KMS-11 (cell line): ENCODE data around the gene ANK3.

Experiments
- H2AFZ ChIP-seq: fragments of 200-600 bp; sonication (generic); 2 replicates; pipeline ENCODE4 v1.6.1; 2016; ENCODE audit warnings: antibody characterized with exemption, mixed run types, low read depth
- H3K27ac ChIP-seq: fragments of 200-600 bp; sonication (generic); 2 replicates; pipeline ENCODE4 v1.6.1; 2016; ENCODE audit warnings: mild to moderate bottlenecking, mixed run types
- H3K27me3 ChIP-seq: fragments of 200-600 bp; sonication (generic); 2 replicates; pipeline ENCODE4 v1.6.1; 2017; ENCODE audit warnings: mild to moderate bottlenecking, low read depth, mixed run types, moderate library complexity; ENCODE audit not compliant: insufficient read depth
- H3K36me3 ChIP-seq: fragments of 200-600 bp; sonication (generic); 2 replicates; pipeline ENCODE4 v1.6.1; 2017; ENCODE audit warnings: mild to moderate bottlenecking, mixed run types; ENCODE audit not compliant: insufficient read depth
- H3K4me1 ChIP-seq: fragments of 200-600 bp; sonication (generic); 2 replicates; pipeline ENCODE4 v1.6.1; 2016; ENCODE audit warnings: mild to moderate bottlenecking, low read depth, mixed run types; ENCODE audit not compliant: poor library complexity, severe bottlenecking
- H3K4me2 ChIP-seq: fragments of 200-600 bp; sonication (generic); 2 replicates; pipeline ENCODE4 v1.7.0; 2016; ENCODE audit warnings: mild to moderate bottlenecking, mixed run types
- H3K4me3 ChIP-seq: fragments of 200-600 bp; sonication (generic); IDR thresholded peaks from 2 replicates; pipeline ENCODE4 v1.6.1; 2017; ENCODE audit warnings: low read depth, low read length, mixed read lengths; ENCODE audit not compliant: insufficient read depth
- H3K79me2 ChIP-seq: fragments of 200-600 bp; sonication (generic); 2 replicates; pipeline ENCODE4 v1.6.1; 2016; ENCODE audit warnings: low read depth, mixed run types; ENCODE audit not compliant: insufficient read depth
- H3K9ac ChIP-seq: fragments of 200-600 bp; sonication (generic); 2 replicates; pipeline ENCODE4 v1.6.1; 2016; ENCODE audit warnings: mild to moderate bottlenecking, mixed run types
- H4K20me1 ChIP-seq: fragments of 200-600 bp; sonication (generic); 2 replicates; pipeline ENCODE4 v1.6.1; 2016; ENCODE audit warnings: mild to moderate bottlenecking, mixed run types; ENCODE audit not compliant: insufficient read depth
- TF ChIP-seq, protein P1 (sequence below): fragments of 200-600 bp; sonication (generic); conservative IDR thresholded peaks from 2 replicates; pipeline ENCODE4 v1.6.1; 2017; ENCODE audit warnings: low read depth, mild to moderate bottlenecking, antibody characterized with exemption, low read length, moderate library complexity, mixed read lengths

Gene ANK3

DNA sequence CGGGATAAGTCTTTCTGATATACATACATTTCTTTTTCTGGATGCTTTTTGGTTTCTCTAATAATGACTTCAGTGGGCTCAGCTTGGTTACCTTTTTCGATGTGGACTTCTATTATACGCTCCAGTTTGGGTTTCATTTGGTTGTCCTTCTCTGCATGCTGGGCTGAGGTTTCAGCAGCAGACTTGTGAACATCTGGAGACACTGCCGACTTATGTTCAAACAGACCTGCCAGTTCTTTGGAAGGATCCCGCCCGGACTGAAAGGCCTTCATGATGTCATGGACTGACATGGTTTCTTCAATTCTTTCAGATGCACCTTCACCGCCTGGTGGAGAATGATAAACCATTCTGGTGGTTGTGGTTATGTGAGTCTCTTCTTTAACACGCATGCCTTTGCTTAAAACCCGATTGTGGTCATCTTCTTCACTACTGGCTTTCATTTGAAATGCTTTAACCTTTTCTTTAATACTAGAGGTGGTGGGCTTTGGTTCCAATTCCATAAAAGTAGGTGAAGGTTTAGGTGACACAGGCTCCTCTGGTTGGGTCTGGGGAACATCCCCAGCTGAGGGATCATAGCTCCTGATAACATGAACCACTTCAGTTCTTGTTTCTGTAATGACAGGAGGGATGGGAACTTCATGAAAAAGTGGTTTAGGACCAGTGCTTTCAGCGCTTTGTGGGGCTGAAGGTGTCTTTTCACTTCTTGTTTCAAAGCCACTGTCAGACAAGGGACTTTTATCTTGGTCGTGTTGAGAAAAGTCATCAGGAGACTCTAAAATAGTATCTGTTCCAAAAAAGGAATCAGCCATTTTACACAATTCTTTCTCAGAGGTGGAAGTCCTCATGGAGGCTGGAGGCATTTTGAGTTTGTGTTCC is 315.7 kb downstream of the ANK3 start:
- no peaks in the 10 kb centered on the region for H3K79me2 ChIP-seq
- no peaks in the 10 kb centered on the region for H4K20me1 ChIP-seq
- H3K27me3 ChIP-seq, result no peaks in the 10 kb centered on the region
- H3K4me3 ChIP-seq, result no peak overlapping the region
- no peaks in the 10 kb centered on the region for H3K4me1 ChIP-seq
- H3K9ac ChIP-seq, result no peak overlapping the region
- H3K36me3 ChIP-seq, result peaks cover 24% of the 10 kb centered on the region
- TF ChIP-seq, protein P1, sequence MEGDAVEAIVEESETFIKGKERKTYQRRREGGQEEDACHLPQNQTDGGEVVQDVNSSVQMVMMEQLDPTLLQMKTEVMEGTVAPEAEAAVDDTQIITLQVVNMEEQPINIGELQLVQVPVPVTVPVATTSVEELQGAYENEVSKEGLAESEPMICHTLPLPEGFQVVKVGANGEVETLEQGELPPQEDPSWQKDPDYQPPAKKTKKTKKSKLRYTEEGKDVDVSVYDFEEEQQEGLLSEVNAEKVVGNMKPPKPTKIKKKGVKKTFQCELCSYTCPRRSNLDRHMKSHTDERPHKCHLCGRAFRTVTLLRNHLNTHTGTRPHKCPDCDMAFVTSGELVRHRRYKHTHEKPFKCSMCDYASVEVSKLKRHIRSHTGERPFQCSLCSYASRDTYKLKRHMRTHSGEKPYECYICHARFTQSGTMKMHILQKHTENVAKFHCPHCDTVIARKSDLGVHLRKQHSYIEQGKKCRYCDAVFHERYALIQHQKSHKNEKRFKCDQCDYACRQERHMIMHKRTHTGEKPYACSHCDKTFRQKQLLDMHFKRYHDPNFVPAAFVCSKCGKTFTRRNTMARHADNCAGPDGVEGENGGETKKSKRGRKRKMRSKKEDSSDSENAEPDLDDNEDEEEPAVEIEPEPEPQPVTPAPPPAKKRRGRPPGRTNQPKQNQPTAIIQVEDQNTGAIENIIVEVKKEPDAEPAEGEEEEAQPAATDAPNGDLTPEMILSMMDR, result no peak
- H2AFZ ChIP-seq, result no peak overlapping the region
- no peak overlapping the region for H3K27ac ChIP-seq
- H3K4me2 ChIP-seq, result no peak overlapping the region

DNA sequence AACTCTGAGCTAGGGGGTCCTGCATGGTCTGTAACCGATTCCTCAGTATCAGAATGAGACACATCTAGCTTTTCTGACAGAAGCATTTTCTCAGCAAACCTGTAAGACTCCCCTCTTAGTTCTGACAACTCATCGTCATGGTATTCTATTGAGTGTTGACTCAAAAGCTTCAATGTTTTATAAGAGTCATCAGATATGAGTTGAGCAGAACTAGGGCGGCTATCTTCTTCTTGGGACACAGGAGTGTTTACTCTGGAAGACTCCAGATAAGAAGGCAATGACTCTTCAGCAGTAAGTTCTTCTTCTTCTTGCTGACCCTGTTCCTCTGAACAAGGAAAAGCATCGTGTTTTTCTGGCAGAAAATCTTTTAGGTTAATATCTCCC is 316.3 kb downstream of the ANK3 start:
- H3K4me2 ChIP-seq, result no peak overlapping the region
- no peaks in the 10 kb centered on the region for H4K20me1 ChIP-seq
- no peaks in the 10 kb centered on the region for H3K79me2 ChIP-seq
- TF ChIP-seq, protein P1, result no peak
- H3K4me1 ChIP-seq, result no peaks in the 10 kb centered on the region
- H2AFZ ChIP-seq, result no peak overlapping the region
- no peak overlapping the region for H3K27ac ChIP-seq
- H3K27me3 ChIP-seq, result no peaks in the 10 kb centered on the region
- H3K4me3 ChIP-seq, result no peak overlapping the region
- no peak overlapping the region for H3K9ac ChIP-seq
- peaks cover 24% of the 10 kb centered on the region for H3K36me3 ChIP-seq

DNA sequence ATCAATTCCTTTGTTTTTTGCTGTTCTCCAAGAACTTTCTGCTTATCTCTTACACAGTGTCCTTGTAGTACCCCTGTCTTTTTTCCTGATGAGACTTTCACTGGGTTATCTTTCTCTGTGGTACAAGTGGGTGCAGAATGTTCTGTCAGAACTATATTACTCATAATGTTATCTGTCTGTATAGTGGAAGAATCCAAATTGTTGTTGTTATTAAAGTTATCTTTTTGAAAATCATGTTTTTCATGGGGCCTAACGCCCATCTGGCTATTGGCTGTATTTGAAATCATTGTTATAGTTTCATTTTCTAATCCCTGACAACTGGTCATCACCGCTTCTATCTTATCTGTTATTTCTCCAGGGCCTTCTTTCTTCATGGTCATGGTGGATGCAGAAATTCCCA is 320.4 kb downstream of the ANK3 start:
- no peaks in the 10 kb centered on the region for H3K4me1 ChIP-seq
- no peaks in the 10 kb centered on the region for H4K20me1 ChIP-seq
- TF ChIP-seq, protein P1, result no peak
- peaks cover 15% of the 10 kb centered on the region for H3K36me3 ChIP-seq
- no peak overlapping the region for H3K4me2 ChIP-seq
- H3K4me3 ChIP-seq, result no peak overlapping the region
- H2AFZ ChIP-seq, result no peak overlapping the region
- no peak overlapping the region for H3K27ac ChIP-seq
- 0 out of 2 replicates have a peak, but pooled peaks cover 4% of the 10 kb centered on the region for H3K79me2 ChIP-seq
- no peaks in the 10 kb centered on the region for H3K27me3 ChIP-seq
- no peak overlapping the region for H3K9ac ChIP-seq

DNA sequence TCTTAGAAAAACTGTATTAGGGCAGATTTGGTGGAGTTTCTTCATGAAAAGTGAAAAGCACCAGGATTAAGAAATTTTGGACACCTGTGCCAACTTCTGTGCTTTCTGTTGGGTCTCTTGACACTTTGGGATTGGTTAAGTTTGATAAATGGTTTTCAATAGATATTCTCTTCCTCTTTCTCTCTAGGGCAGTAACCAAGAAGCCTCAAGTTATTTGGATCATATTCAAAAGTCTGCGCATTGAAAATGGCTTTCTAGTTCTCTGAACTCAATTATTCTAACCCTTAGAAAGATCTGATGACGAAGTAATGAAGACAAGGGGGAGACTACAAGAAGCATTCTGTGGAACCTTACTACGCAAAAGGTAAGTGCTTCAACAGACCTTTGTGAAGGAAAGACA is 339.3 kb downstream of the ANK3 start:
- no peaks in the 10 kb centered on the region for H3K36me3 ChIP-seq
- TF ChIP-seq, protein P1, result no peak
- H4K20me1 ChIP-seq, result no peaks in the 10 kb centered on the region

More for the DNA sequence above, 339.3 kb downstream of the ANK3 start:
- no peak overlapping the region for H3K9ac ChIP-seq
- H3K79me2 ChIP-seq, result no peaks in the 10 kb centered on the region
- no peak overlapping the region for H3K4me2 ChIP-seq
- no peak overlapping the region for H3K4me3 ChIP-seq
- no peak overlapping the region for H2AFZ ChIP-seq
- peaks cover 1% of the 10 kb centered on the region for H3K4me1 ChIP-seq
- no peak overlapping the region for H3K27ac ChIP-seq
- H3K27me3 ChIP-seq, result no peaks in the 10 kb centered on the region
